Astrocyte (in vitro differentiated cells and primary cell): ENCODE measurements around the gene P4HA1. TPM values are rescaled to one million over a fixed set of nuclear protein-coding genes. Genes with fewer than 3 reads are reported as not detected.

Experiments used
- DNase-seq: peaks from one replicate; pipeline ENCODE4 v3.0.0-alpha.2; 2010; ENCODE audit warnings: low read depth
- FAIRE-seq: peaks from 2 replicates; lab custom pipeline; 2011; peaks lifted over from hg19 to GRCh38; lab: Jason Lieb, UNC
- H2AFZ ChIP-seq: 2 replicates; pipeline ENCODE4 v1.6.0; 2012; ENCODE audit warnings: low read depth, low read length, inconsistent platforms
- H3K27ac ChIP-seq: 2 replicates; pipeline ENCODE4 v1.5.1; 2011; ENCODE audit warnings: low read depth, low read length, inconsistent platforms
- H3K27me3 ChIP-seq: 2 replicates; pipeline ENCODE4 v1.6.0; 2011; ENCODE audit warnings: low read length, inconsistent platforms; ENCODE audit not compliant: insufficient read depth
- H3K36me3 ChIP-seq: 2 replicates; pipeline ENCODE4 v1.5.1; 2011; ENCODE audit warnings: low read length, inconsistent platforms; ENCODE audit not compliant: insufficient read depth
- H3K4me1 ChIP-seq: 2 replicates; pipeline ENCODE4 v1.5.1; 2011; ENCODE audit warnings: low read length, inconsistent platforms; ENCODE audit not compliant: insufficient read depth
- H3K4me2 ChIP-seq: 2 replicates; pipeline ENCODE4 v1.6.0; 2012; ENCODE audit warnings: low read length, inconsistent platforms
- H3K4me3 ChIP-seq: 2 replicates; pipeline ENCODE4 v1.5.1; 2011; ENCODE audit warnings: low read depth, mild to moderate bottlenecking, low read length, inconsistent platforms; ENCODE audit not compliant: insufficient read depth
- H3K79me2 ChIP-seq: 2 replicates; pipeline ENCODE4 v1.6.0; 2012; ENCODE audit warnings: mild to moderate bottlenecking, low read length, inconsistent platforms; ENCODE audit not compliant: insufficient read depth
- H3K9ac ChIP-seq: 2 replicates; pipeline ENCODE4 v1.6.0; 2012; ENCODE audit warnings: mild to moderate bottlenecking, low read length, inconsistent platforms
- H3K9me3 ChIP-seq: 2 replicates; pipeline ENCODE4 v1.5.1; 2012; ENCODE audit warnings: low read depth, mild to moderate bottlenecking, low read length, inconsistent platforms; ENCODE audit not compliant: insufficient read depth
- H4K20me1 ChIP-seq: 2 replicates; pipeline ENCODE4 v1.6.0; 2012; ENCODE audit warnings: low read length, inconsistent platforms; ENCODE audit not compliant: insufficient read depth
- H3K27ac Mint-ChIP-seq: one replicate; pipeline ENCODE4 v1.8.0; 2021; ENCODE audit warnings: mild to moderate bottlenecking, mixed read lengths; ENCODE audit not compliant: unreplicated experiment
- H3K27me3 Mint-ChIP-seq: one replicate; pipeline ENCODE4 v1.8.0; 2021; ENCODE audit warnings: low read depth, mixed read lengths; ENCODE audit not compliant: unreplicated experiment
- H3K36me3 Mint-ChIP-seq: one replicate; pipeline ENCODE4 v1.8.0; 2021; ENCODE audit warnings: low read depth, mixed read lengths; ENCODE audit not compliant: unreplicated experiment
- H3K4me1 Mint-ChIP-seq: one replicate; pipeline ENCODE4 v1.8.0; 2021; ENCODE audit warnings: low read depth, mixed read lengths; ENCODE audit not compliant: unreplicated experiment
- H3K4me3 Mint-ChIP-seq: one replicate; pipeline ENCODE4 v1.8.0; 2021; ENCODE audit warnings: mild to moderate bottlenecking, moderate library complexity, mixed read lengths; ENCODE audit not compliant: unreplicated experiment
- H3K9me3 Mint-ChIP-seq: one replicate; pipeline ENCODE4 v1.8.0; 2021; ENCODE audit warnings: mild to moderate bottlenecking, mixed read lengths; ENCODE audit not compliant: unreplicated experiment
- EZH2 ChIP-seq: IDR thresholded peaks from 2 replicates; pipeline ENCODE4 v1.6.1; 2012; ENCODE audit warnings: mild to moderate bottlenecking, low read length, inconsistent platforms; ENCODE audit not compliant: insufficient read depth
- total RNA-seq: library from RNA; stranded (reverse); gene quantifications from 2 replicates; pipeline ENCODE4 v1.2.1, GENCODE V29; 2021
- TF ChIP-seq, protein P1 (sequence below): IDR thresholded peaks from 2 replicates; pipeline ENCODE4 v1.5.1; 2011; ENCODE audit warnings: low read depth, mild to moderate bottlenecking, inconsistent platforms, low read length, moderate library complexity; ENCODE audit not compliant: insufficient read depth

The P4HA1 gene
- total RNA-seq, 1 donor from 2014 or later, result 244 TPM

DNA sequence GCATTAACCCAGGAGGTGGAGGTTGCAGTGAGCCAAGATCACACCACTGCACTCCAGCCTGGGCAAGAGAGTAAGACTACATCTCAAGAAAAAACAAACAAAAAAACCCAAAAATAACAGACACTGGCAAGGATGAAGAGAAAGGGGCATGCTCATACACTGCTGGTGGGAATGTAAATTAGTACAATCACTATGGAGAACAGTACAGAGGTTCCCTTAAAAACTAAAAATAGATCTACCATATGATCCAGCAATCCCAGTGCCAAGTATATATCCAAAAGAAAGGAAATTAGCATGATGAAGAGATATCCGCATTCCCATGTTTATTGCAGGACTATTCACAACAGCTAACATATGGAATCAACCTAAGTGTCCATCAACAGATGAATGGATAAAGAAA, 75.6 kb downstream of the P4HA1 start:
- Histone ChIP-seq H3K4me3 (no peak overlapping the region), H3K79me2 (peaks cover 8% of the 10 kb centered on the region), H3K27me3 (no peaks in the 10 kb centered on the region), H3K9me3 (no peaks in the 10 kb centered on the region), H3K4me2 (no peak overlapping the region), H4K20me1 (peaks cover 29% of the 10 kb centered on the region), H2AFZ (no peak overlapping the region), H3K36me3 (peaks cover 8% of the 10 kb centered on the region), H3K27ac (no peak overlapping the region), H3K9ac (no peak overlapping the region), H3K4me1 (no peaks in the 10 kb centered on the region)
- FAIRE-seq (no peak), DNase-seq (no peak)
- Mint-ChIP-seq H3K9me3 (peaks cover 2% of the 10 kb centered on the region), H3K4me3 (no peak overlapping the region), H3K36me3 (peaks cover 43% of the 10 kb centered on the region), H3K27ac (no peak overlapping the region), H3K27me3 (no peaks in the 10 kb centered on the region), H3K4me1 (peaks cover 22% of the 10 kb centered on the region)
- no peak for TF ChIP-seq EZH2
- TF ChIP-seq, protein P1, sequence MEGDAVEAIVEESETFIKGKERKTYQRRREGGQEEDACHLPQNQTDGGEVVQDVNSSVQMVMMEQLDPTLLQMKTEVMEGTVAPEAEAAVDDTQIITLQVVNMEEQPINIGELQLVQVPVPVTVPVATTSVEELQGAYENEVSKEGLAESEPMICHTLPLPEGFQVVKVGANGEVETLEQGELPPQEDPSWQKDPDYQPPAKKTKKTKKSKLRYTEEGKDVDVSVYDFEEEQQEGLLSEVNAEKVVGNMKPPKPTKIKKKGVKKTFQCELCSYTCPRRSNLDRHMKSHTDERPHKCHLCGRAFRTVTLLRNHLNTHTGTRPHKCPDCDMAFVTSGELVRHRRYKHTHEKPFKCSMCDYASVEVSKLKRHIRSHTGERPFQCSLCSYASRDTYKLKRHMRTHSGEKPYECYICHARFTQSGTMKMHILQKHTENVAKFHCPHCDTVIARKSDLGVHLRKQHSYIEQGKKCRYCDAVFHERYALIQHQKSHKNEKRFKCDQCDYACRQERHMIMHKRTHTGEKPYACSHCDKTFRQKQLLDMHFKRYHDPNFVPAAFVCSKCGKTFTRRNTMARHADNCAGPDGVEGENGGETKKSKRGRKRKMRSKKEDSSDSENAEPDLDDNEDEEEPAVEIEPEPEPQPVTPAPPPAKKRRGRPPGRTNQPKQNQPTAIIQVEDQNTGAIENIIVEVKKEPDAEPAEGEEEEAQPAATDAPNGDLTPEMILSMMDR, result no peak

DNA sequence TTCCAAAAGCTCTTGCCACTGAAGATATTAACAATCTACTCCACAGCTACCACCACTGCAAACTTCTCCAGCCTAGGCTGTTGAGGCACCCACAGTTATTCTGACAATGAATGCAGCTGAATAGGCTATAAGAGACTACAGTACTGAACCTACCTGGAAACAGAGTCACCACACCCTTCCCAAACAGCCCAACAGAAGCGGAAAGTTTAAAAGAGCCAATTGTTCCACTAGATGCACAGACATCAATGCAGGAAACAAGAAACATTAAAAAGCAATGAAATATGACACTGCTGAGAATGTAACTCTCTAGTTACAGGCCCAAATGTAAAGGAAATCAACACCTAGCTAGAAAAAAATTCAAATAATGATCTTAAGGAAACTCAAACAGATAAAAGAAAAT, 77.6 kb downstream of the P4HA1 start:
- FAIRE-seq, result no peak
- no peak overlapping the region for H3K4me3 ChIP-seq
- no peak overlapping the region for H3K4me3 Mint-ChIP-seq
- peaks cover 8% of the 10 kb centered on the region for H3K79me2 ChIP-seq
- peaks cover 2% of the 10 kb centered on the region for H3K9me3 Mint-ChIP-seq
- no peak overlapping the region for H3K27ac ChIP-seq
- no peak overlapping the region for H2AFZ ChIP-seq
- DNase-seq, result no peak
- no peak overlapping the region for H3K9ac ChIP-seq
- peaks cover 22% of the 10 kb centered on the region for H3K4me1 Mint-ChIP-seq
- no peaks in the 10 kb centered on the region for H3K9me3 ChIP-seq
- TF ChIP-seq, protein P1, result no peak
- no peak for TF ChIP-seq EZH2
- H4K20me1 ChIP-seq, result peaks cover 29% of the 10 kb centered on the region
- H3K4me1 ChIP-seq, result no peaks in the 10 kb centered on the region
- H3K27ac Mint-ChIP-seq, result no peak overlapping the region
- no peaks in the 10 kb centered on the region for H3K27me3 Mint-ChIP-seq
- peaks cover 33% of the 10 kb centered on the region for H3K36me3 Mint-ChIP-seq
- no peaks in the 10 kb centered on the region for H3K27me3 ChIP-seq
- no peak overlapping the region for H3K4me2 ChIP-seq
- H3K36me3 ChIP-seq, result peaks cover 21% of the 10 kb centered on the region

DNA sequence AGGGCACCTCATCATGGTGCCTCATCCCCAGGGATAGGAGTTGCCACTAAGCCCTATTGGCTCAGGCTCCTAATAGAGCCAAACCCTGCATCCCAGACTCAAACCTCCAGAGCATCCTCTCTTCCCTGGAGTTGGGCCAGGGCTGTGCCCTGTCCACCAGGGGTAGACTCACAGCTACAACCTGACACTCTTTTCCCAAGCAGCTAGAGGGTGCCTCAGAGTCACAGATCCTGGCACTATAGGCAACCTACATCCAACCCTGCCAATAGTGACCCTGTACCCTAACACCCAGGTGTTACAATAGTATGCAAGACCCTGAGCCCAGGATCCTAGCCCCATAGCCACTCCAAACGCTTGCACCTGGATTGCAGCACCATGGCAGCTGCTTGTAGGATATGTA, 78.0 kb downstream of the P4HA1 start:
- no peak for TF ChIP-seq EZH2
- TF ChIP-seq, protein P1, result no peak
- Histone ChIP-seq H3K4me1 (no peaks in the 10 kb centered on the region), H3K9ac (no peak overlapping the region), H3K27me3 (no peaks in the 10 kb centered on the region), H3K9me3 (no peaks in the 10 kb centered on the region), H3K27ac (no peak overlapping the region), H4K20me1 (peaks cover 29% of the 10 kb centered on the region), H3K4me3 (no peak overlapping the region), H3K79me2 (peaks cover 8% of the 10 kb centered on the region), H3K4me2 (no peak overlapping the region), H2AFZ (no peak overlapping the region), H3K36me3 (peaks cover 21% of the 10 kb centered on the region)
- Mint-ChIP-seq H3K4me3 (no peak overlapping the region), H3K9me3 (peaks cover 2% of the 10 kb centered on the region), H3K4me1 (peaks cover 20% of the 10 kb centered on the region), H3K27ac (no peak overlapping the region), H3K27me3 (no peaks in the 10 kb centered on the region), H3K36me3 (peaks cover 33% of the 10 kb centered on the region)
- FAIRE-seq, result no peak
- DNase-seq, result no peak
